ENCODE measurements around the gene HNF4A.

Gene HNF4A

GRCh38 chr20:44403194-44404112, 48.0 kb downstream of the HNF4A start:
- no peak overlapping the region for H3K27ac ChIP-seq (ENCODE audit: low read length)
- H3K4me1 ChIP-seq (ENCODE audit: low read length), result no peaks in the 10 kb centered on the region
- H3K4me2 ChIP-seq (ENCODE audit: low read length), result no peak overlapping the region

GRCh38 chr20:44404204-44405181, 49.0 kb downstream of the HNF4A start:
- no peak overlapping the region for H2AFZ ChIP-seq (ENCODE audit: low read depth, low read length)
- H3K79me2 ChIP-seq (ENCODE audit: low read length), result no peaks in the 10 kb centered on the region
- H3K4me2 ChIP-seq (ENCODE audit: low read length), result no peak overlapping the region
- peaks cover 6% of the 10 kb centered on the region; the same call in 1 of the 2 replicates for H3K27me3 ChIP-seq (ENCODE audit: low read depth, low read length)
- no peaks in the 10 kb centered on the region for H4K20me1 ChIP-seq (ENCODE audit: insufficient read depth, low read length)
- H3K4me3 ChIP-seq (ENCODE audit: low read length), result no peak overlapping the region
- no peaks in the 10 kb centered on the region for H3K36me3 ChIP-seq (replicated peaks; ENCODE audit: low read depth, low read length)
- H3K9me3 ChIP-seq (ENCODE audit: insufficient read depth, low read length), result no peaks in the 10 kb centered on the region
- no peak overlapping the region for H3K27ac ChIP-seq (ENCODE audit: low read length)
- no peaks in the 10 kb centered on the region for H3K4me1 ChIP-seq (ENCODE audit: low read length)
- TF ChIP-seq EZH2phosphoT487 (IDR thresholded peaks at IDR 0.05; ENCODE audit: low read depth) (no peak), CTCF (IDR thresholded peaks at IDR 0.05; ENCODE audit: low read depth, low read length) (no peak)
- no peak overlapping the region for H3K9ac ChIP-seq (ENCODE audit: low read length)

More at GRCh38 chr20:44403194-44404112, 48.0 kb downstream of the HNF4A start:
- H4K20me1 ChIP-seq (ENCODE audit: insufficient read depth, low read length), result no peaks in the 10 kb centered on the region
- no peak overlapping the region for H3K9ac ChIP-seq (ENCODE audit: low read length)
- peaks cover 14% of the 10 kb centered on the region; the same call in 1 of the 2 replicates for H3K27me3 ChIP-seq (ENCODE audit: low read depth, low read length)
- no peak overlapping the region for H2AFZ ChIP-seq (ENCODE audit: low read depth, low read length)
- TF ChIP-seq EZH2phosphoT487 (IDR thresholded peaks at IDR 0.05; ENCODE audit: low read depth) (no peak), CTCF (IDR thresholded peaks at IDR 0.05; ENCODE audit: low read depth, low read length) (no peak)
- no peaks in the 10 kb centered on the region for H3K79me2 ChIP-seq (ENCODE audit: low read length)
- no peaks in the 10 kb centered on the region for H3K9me3 ChIP-seq (ENCODE audit: insufficient read depth, low read length)
- H3K36me3 ChIP-seq (replicated peaks; ENCODE audit: low read depth, low read length), result no peaks in the 10 kb centered on the region
- H3K4me3 ChIP-seq (ENCODE audit: low read length), result no peak overlapping the region

GRCh38 chr20:44405257-44405656, 49.8 kb downstream of the HNF4A start:
- H2AFZ ChIP-seq (ENCODE audit: low read depth, low read length), result no peak overlapping the region
- H3K4me1 ChIP-seq (ENCODE audit: low read length), result no peaks in the 10 kb centered on the region
- H3K36me3 ChIP-seq (replicated peaks; ENCODE audit: low read depth, low read length), result no peaks in the 10 kb centered on the region
- H3K9me3 ChIP-seq (ENCODE audit: insufficient read depth, low read length), result no peaks in the 10 kb centered on the region
- TF ChIP-seq CTCF (IDR thresholded peaks at IDR 0.05; ENCODE audit: low read depth, low read length) (no peak), EZH2phosphoT487 (IDR thresholded peaks at IDR 0.05; ENCODE audit: low read depth) (no peak)
- H3K4me3 ChIP-seq (ENCODE audit: low read length), result no peak overlapping the region
- no peaks in the 10 kb centered on the region for H4K20me1 ChIP-seq (ENCODE audit: insufficient read depth, low read length)
- no peaks in the 10 kb centered on the region for H3K27me3 ChIP-seq (ENCODE audit: low read depth, low read length)
- no peak overlapping the region for H3K4me2 ChIP-seq (ENCODE audit: low read length)
- H3K9ac ChIP-seq (ENCODE audit: low read length), result no peak overlapping the region
- no peaks in the 10 kb centered on the region for H3K79me2 ChIP-seq (ENCODE audit: low read length)
- H3K27ac ChIP-seq (ENCODE audit: low read length), result no peak overlapping the region
